ENCODE measurements around the gene PVALEF.

DNA sequence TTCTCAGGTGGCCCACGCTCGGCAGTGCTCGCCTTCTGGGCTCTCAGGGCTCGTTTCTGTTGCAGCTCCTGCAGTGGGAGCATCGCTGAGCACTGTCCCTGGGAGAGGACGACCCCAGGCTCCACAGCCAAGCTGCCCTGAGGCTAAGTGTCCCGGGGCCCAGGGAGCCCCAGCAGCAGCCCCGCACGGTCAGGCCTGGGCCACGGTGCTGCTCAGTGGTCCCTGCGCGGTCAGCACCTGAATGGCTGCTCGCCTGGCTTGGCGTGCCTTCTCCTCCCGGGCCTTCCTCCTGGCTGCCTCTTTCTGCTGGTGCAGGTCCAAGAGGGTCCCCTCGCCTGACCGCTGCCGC, 34.1 kb downstream of the PVALEF start:
- TF ChIP-seq, protein P1, sequence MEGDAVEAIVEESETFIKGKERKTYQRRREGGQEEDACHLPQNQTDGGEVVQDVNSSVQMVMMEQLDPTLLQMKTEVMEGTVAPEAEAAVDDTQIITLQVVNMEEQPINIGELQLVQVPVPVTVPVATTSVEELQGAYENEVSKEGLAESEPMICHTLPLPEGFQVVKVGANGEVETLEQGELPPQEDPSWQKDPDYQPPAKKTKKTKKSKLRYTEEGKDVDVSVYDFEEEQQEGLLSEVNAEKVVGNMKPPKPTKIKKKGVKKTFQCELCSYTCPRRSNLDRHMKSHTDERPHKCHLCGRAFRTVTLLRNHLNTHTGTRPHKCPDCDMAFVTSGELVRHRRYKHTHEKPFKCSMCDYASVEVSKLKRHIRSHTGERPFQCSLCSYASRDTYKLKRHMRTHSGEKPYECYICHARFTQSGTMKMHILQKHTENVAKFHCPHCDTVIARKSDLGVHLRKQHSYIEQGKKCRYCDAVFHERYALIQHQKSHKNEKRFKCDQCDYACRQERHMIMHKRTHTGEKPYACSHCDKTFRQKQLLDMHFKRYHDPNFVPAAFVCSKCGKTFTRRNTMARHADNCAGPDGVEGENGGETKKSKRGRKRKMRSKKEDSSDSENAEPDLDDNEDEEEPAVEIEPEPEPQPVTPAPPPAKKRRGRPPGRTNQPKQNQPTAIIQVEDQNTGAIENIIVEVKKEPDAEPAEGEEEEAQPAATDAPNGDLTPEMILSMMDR (IDR thresholded peaks at IDR 0.05) = no peak
- TF ChIP-seq EP300 (IDR thresholded peaks at IDR 0.05; ENCODE audit: borderline replicate concordance in 1 of 2, low read depth in 1 of 2, low read length in 1 of 2) (no peak), POLR2AphosphoS5 (IDR thresholded peaks at IDR 0.05; ENCODE audit: low read depth, low read length) (no peak), SIN3A (IDR thresholded peaks at IDR 0.05; ENCODE audit: borderline replicate concordance, low read depth, low read length) (no peak), SMC3 (IDR thresholded peaks at IDR 0.05; ENCODE audit: low read depth, low read length) (no peak), NRF1 (IDR thresholded peaks at IDR 0.05; ENCODE audit: low read depth, low read length) (no peak), RCOR1 (IDR thresholded peaks at IDR 0.05; ENCODE audit: low read length) (no peak), FOXJ3 (CRISPR knock-in tag; IDR thresholded peaks at IDR 0.05) (no peak), RXRA (IDR thresholded peaks at IDR 0.05; ENCODE audit: borderline replicate concordance, low read depth) (no peak), CHD2 (IDR thresholded peaks at IDR 0.05; ENCODE audit: low read length, partially characterized antibody) (no peak)
